ENCODE measurements around the gene ZBTB45. TPM values are rescaled to one million over a fixed set of nuclear protein-coding genes. Genes with fewer than 3 reads are reported as not detected.
A peak's percentile ranks its signal among the peaks of the same experiment; 100 is the strongest.

The ZBTB45 gene
- total RNA-seq, 1 donor, result 4.7 TPM

DNA sequence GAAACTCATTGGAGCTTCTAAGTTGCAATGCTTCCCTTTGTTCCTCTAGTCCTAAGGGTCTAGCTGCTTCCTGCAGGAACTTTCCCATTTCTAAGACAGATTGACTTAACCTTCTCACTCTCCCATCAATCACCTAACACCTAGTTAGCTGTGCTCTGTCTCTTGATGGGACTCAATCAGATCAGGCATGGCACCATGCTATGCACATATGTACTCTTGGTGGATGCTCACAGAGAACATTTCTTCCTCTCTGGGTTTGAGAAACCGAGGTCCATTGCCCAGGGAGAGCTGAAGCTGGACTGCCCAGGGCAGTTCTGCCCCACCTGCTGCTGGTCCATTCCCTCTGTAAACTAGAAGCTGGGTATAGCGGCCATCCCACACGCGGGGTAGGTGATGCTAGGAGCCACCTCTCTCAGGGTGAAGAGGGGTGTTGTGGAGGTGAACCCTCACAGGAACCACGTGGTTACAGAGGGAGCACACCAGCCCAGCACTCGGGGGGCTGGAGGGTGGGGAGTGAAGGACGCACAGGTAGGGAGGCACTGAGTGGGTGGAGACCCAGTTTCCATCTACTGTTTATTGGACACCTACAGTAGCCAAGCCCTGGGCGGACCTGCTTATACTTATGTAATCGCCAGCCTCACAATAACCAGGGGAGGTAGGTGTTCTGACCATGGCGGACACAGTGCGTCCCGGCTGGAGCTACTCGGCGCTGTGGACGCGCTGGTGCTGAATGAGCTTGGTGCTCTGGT lies 41.9 kb upstream of the ZBTB45 start:
- no peak for DNase-seq (ENCODE audit: low read depth)
- TF ChIP-seq, protein P1, sequence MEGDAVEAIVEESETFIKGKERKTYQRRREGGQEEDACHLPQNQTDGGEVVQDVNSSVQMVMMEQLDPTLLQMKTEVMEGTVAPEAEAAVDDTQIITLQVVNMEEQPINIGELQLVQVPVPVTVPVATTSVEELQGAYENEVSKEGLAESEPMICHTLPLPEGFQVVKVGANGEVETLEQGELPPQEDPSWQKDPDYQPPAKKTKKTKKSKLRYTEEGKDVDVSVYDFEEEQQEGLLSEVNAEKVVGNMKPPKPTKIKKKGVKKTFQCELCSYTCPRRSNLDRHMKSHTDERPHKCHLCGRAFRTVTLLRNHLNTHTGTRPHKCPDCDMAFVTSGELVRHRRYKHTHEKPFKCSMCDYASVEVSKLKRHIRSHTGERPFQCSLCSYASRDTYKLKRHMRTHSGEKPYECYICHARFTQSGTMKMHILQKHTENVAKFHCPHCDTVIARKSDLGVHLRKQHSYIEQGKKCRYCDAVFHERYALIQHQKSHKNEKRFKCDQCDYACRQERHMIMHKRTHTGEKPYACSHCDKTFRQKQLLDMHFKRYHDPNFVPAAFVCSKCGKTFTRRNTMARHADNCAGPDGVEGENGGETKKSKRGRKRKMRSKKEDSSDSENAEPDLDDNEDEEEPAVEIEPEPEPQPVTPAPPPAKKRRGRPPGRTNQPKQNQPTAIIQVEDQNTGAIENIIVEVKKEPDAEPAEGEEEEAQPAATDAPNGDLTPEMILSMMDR (IDR thresholded peaks at IDR 0.05; ENCODE audit: insufficient read depth, low read depth, low read length), result no peak
- H3K4me3 ChIP-seq (ENCODE audit: low read depth, low read length), result peak overlapping the region; percentile 50

DNA sequence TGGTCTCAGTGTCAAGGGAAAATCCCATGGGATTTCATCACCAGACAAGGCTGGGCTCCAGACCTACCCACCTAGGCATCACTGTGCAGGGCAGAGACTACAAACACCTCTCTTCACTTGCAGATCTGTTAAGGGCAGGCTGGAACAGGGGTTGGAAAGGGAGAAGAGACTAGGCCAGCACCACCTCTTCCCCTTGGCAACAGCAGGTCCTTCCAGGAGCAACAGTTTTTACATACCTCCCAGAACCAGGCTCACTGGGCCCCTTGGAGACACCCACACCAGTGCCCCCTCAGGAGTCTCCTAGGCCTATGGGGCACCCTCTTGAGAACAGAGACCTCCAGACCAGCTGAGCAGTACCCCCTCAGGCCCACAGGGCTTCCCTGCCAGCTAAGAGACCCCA lies 41.3 kb upstream of the ZBTB45 start:
- TF ChIP-seq, protein P1 (IDR thresholded peaks at IDR 0.05; ENCODE audit: insufficient read depth, low read depth, low read length), result no peak

DNA sequence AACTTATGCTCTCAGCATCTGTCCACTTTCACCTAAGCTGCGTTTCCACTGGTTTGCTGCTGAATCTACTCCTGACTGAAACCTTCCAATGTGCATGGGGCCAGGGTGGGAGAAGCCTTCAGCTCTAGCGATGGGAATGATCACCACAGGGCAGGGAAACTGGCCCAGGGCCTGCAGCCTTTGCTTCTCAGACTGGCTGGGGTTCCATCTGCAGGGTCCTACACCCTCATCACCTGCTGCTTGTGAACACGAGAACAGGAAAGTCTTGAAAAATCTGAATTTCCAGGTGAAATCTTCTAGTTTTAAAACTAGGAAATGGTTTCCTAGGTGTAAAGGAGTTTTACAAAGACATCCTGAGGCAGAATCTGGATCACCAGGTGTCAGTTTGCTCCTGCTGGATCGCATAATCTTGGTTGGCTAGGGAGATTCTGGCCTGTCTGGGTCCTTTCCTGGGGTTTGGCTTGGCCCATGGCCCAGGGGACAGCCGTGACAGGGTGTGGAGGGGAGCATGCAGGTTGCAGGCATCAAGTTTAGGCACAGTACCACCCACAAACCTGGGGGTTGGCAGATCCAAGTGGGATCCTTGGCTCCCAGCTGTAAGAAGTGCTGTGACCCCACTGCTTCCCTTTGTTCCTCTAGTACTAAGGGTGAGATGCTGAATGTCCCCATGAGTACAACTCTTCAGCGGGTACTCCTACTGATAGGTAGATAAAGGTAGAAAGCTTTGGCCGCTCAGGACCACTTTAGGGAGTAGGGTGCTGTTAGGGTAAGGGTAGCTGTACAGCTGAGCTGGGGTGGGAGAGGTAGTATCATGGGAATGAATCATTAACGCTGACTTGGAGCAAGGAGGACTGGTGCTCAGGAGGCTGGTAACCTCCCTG lies 40.6 kb upstream of the ZBTB45 start:
- TF ChIP-seq, protein P1 (IDR thresholded peaks at IDR 0.05; ENCODE audit: insufficient read depth, low read depth, low read length), result no peak
- no peak for DNase-seq (ENCODE audit: low read depth)
- peak overlapping the region; percentile 98 for H3K4me3 ChIP-seq (ENCODE audit: low read depth, low read length)

More for the DNA sequence above, 41.3 kb upstream of the ZBTB45 start:
- no peak overlapping the region for H3K4me3 ChIP-seq (ENCODE audit: low read depth, low read length)
- no peak for DNase-seq (ENCODE audit: low read depth)

DNA sequence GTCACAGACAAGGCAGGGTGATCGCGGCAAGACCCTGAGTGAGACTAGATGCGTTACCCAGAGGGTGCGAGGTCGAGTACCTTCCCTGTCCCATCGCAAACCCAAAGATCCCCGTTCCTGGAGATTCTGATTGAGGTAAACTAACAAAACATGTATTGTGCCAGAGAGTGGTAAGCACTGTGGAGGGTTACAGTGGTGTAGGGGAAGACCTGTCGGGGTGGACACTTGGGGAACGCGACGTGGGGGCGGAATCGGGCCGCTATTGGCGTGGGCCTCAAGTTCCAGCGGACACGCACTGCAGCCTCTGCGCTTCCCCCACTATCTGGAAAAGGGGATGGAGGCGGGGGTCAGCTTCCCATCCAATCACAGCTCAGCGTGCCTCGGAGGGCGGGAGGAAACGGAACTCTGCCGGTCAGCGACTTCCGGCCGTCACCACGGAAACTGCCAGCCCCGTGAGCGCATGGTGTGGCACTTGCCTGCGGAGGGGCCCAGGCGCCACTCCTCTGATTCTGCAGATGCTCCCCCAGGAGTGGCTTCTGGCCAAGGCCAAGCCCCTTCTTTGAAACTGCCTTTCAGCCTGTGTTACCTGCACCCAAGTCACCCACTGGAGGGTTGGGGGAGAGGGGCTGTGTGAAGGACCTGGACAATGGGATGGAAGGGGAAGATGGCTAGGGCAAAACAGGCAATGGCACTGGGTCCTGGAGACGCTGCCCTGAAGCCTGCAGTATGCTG lies 39.8 kb upstream of the ZBTB45 start:
- TF ChIP-seq, protein P1 (IDR thresholded peaks at IDR 0.05; ENCODE audit: insufficient read depth, low read depth, low read length), result no peak

DNA sequence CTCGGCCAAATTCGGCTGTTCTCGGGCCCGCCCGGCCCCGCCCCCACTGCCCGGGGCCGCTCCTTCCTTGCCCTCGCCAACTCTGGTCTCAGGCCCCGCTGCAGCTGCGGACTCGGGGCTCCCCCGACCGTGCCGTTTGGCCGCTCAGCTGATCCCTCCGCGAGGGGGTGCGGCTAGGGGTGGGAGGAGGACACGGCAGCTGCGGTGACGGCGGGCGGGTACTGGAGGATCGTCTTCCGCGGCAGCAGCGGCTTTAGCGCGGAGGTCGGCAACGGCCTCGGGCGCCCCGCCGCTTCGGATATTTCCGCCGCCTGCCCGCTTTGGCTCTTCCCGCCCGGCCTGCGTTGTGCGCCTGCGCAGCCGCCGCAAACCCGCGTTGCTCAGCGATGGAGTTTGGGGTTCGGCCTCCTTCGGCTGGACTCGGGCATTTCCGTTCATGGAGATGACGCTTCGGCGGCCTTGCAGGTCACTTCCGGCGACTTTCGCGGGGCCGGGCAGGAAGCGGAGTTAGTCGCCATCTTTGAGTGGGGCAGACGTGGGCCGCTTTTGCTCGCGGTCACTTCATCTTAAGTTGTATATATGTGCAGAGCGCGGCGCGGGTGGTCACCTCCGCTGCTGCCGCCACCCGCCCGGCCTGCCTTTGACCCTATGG lies 39.1 kb upstream of the ZBTB45 start:
- TF ChIP-seq, protein P1 (IDR thresholded peaks at IDR 0.05; ENCODE audit: insufficient read depth, low read depth, low read length), result no peak
- peak; percentile 99 for DNase-seq (ENCODE audit: low read depth)
- H3K4me3 ChIP-seq (ENCODE audit: low read depth, low read length), result peak overlapping the region; percentile 98

More for the DNA sequence above, 39.8 kb upstream of the ZBTB45 start:
- peak overlapping the region; percentile 98 for H3K4me3 ChIP-seq (ENCODE audit: low read depth, low read length)
- DNase-seq (ENCODE audit: low read depth), result peak; percentile 94

DNA sequence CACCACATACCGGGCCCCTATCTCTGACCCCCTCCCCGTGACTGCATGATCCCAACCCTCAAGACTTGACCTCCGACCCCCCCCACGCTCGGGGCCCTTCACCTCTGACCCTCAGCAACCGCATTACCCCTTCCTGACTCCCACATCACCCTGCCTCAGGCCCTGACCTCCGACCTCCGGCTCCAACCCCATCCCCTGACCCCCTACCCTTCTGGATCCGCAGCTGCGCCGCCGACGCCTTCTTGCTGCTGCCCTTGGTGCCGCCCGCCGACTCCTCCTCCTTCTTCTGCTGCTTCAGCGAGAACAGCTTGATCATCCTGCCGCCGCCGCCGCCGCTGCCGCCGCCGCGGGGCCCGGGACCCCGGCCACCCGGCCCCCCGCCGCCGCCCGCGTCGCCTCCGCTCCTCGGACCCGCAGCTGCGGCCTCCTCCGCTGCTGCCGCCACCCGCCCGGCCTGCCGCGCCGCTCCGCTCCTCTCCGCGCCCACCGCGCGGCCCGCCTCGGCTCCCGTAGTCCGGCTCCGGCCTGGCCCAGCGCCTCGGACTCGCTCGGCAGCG lies 38.5 kb upstream of the ZBTB45 start, which contains the start of gene UBE2M:
TSS of gene UBE2M (minus strand) at position 546 of the 557 bp plus-strand sequence. CDS start at position 316, 230 bp downstream.
- DNase-seq (ENCODE audit: low read depth), result peak; percentile 62
- H3K4me3 ChIP-seq (ENCODE audit: low read depth, low read length), result peak within 1 kb of the TSS; percentile 98
- TF ChIP-seq, protein P1 (IDR thresholded peaks at IDR 0.05; ENCODE audit: insufficient read depth, low read depth, low read length), result no peak
